Subcutaneous abdominal adipose tissue (tissue), 5 donors: ENCODE data around the gene ZBTB21.
A peak's percentile ranks its signal among the peaks of the same experiment; 100 is the strongest.

Experiments
- H3K27ac ChIP-seq: one replicate; pipeline ENCODE4 v1.7.0; 2013; ENCODE audit warnings: low read depth, mild to moderate bottlenecking, inconsistent platforms, low read length, moderate library complexity
- H3K27me3 ChIP-seq, 5 donors: one replicate each; pipeline ENCODE4 v1.7.0; 2013; ENCODE audit warnings: low read length in 5 of 5, inconsistent platforms in 1 of 5; ENCODE audit not compliant: control insufficient read depth in 5 of 5, insufficient read depth in 4 of 5
- H3K36me3 ChIP-seq, 5 donors: one replicate each; pipeline ENCODE4 v1.7.0; 2013; ENCODE audit warnings: low read length in 5 of 5; ENCODE audit not compliant: control insufficient read depth in 5 of 5, insufficient read depth in 5 of 5
- H3K4me1 ChIP-seq, 5 donors: one replicate each; pipeline ENCODE4 v1.7.0; 2013; ENCODE audit warnings: low read length in 5 of 5, mild to moderate bottlenecking in 3 of 5, moderate library complexity in 1 of 5; ENCODE audit not compliant: control insufficient read depth in 5 of 5, insufficient read depth in 5 of 5
- H3K4me3 ChIP-seq, 5 donors: one replicate each; pipeline ENCODE4 v1.7.0; 2013; ENCODE audit warnings: low read length in 5 of 5, low read depth in 1 of 5
- H3K9ac ChIP-seq, 5 donors: one replicate each; pipeline ENCODE4 v1.7.0; 2013; ENCODE audit warnings: low read length in 5 of 5, mild to moderate bottlenecking in 4 of 5, moderate library complexity in 3 of 5
- H3K9me3 ChIP-seq, 5 donors: one replicate each; pipeline ENCODE4 v1.7.0; 2013; ENCODE audit warnings: low read length in 5 of 5; ENCODE audit not compliant: control insufficient read depth in 5 of 5
- donor health status: healthy.
- donor health status: healthy.
- donor health status: healthy.
- donor health status: healthy.
- donor health status: healthy.

Gene ZBTB21

GRCh38 chr21:42022091-42022430 is 11.9 kb upstream of the ZBTB21 start:
- Histone ChIP-seq H3K36me3 (no peaks in the 10 kb centered on the region), H3K27ac (no peak overlapping the region), H3K9me3 (no peaks in the 10 kb centered on the region), H3K27me3 (peaks cover 0 to 23% (median 3%) of the 10 kb centered on the region in 5 donors), H3K4me1 (no peaks in the 10 kb centered on the region), H3K9ac (no peak overlapping the region), H3K4me3 (no peak overlapping the region)

DNA sequence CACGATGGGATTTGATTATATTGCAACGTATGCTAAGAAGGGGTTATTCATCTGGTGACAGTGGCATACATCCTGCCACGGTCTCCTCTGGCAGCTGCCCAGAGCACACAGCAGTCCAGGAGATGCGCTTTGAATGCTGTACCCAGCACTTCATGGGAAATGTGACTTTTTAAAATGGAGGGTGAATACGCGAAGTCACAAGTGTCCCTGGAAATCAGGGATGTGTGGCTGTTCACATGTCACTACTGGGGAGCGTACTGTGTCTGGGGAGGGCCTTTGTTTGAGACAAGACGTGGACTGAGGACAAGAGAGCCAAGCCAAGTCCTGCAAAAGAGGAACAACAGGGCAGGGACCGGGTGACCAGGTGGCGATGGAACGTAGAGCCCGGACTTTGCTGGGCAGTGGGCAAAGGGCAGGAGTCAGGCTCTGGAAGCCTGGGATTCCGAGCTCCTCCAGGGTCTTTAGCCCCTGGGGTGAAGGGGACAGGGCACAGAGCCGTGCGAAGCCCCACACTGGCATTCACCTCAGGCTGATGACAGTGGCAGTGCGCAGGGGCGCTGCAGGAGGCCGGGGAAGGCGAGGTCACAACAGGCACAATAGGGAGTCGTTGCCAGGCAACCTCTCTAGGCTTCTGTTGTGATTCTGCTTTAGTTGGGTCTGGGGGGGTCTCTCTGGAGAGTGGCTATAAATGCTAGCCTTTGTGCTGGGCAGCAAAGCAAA is 11.4 kb upstream of the ZBTB21 start:
- Histone ChIP-seq H3K4me3 (no peak overlapping the region), H3K27me3 (peaks cover 0 to 23% (median 3%) of the 10 kb centered on the region in 5 donors), H3K27ac (no peak overlapping the region), H3K36me3 (no peaks in the 10 kb centered on the region), H3K9ac (no peak overlapping the region), H3K4me1 (no peaks in the 10 kb centered on the region), H3K9me3 (no peaks in the 10 kb centered on the region)

- Histone ChIP-seq H3K9ac (no peak overlapping the region), H3K9me3 (peaks cover 0 to under 1% (median 0%) of the 10 kb centered on the region in 5 donors), H3K27me3 (peaks cover 0 to 17% (median 3%) of the 10 kb centered on the region in 5 donors), H3K27ac (no peak overlapping the region), H3K4me1 (no peaks in the 10 kb centered on the region), H3K4me3 (no peak overlapping the region), H3K36me3 (no peaks in the 10 kb centered on the region)
Measured at GRCh38 chr21:42019706-42020105, 9.5 kb upstream of the ZBTB21 start.

- H3K4me3 ChIP-seq = no peak overlapping the region
- H3K4me1 ChIP-seq = no peaks in the 10 kb centered on the region
- no peak overlapping the region for H3K27ac ChIP-seq
- H3K36me3 ChIP-seq = no peaks in the 10 kb centered on the region
- H3K9ac ChIP-seq = no peak overlapping the region
- peaks cover 0 to 17% (median 3%) of the 10 kb centered on the region in 5 donors for H3K27me3 ChIP-seq
- H3K9me3 ChIP-seq = peaks cover 0 to 3% (median 0%) of the 10 kb centered on the region in 5 donors
Measured at GRCh38 chr21:42019101-42019605, 9.0 kb upstream of the ZBTB21 start.

DNA sequence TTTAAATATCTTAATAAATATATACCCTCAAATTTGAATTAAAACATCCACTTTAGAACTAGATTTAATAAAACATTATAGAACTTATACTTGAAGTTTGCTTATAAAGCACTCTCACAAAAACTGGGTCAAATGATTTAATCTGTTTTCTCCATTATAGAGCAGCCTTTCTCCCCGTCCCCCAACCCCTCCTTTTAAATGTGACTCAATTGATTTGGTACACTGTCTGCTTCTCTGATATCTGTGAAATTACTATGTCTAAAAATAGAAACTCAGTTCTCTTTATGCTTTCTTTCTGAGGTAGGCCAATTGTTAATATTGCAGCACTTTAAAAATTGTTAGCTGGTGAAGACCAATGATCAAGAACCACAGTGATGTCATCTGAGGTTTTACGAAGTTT is 6.9 kb upstream of the ZBTB21 start:
- H3K9ac ChIP-seq = no peak overlapping the region
- no peak overlapping the region for H3K4me3 ChIP-seq
- H3K9me3 ChIP-seq = peaks cover 0 to 3% (median 0%) of the 10 kb centered on the region in 5 donors
- no peaks in the 10 kb centered on the region for H3K36me3 ChIP-seq
- no peak overlapping the region for H3K27ac ChIP-seq
- peaks cover 0 to 17% (median 3%) of the 10 kb centered on the region in 5 donors for H3K27me3 ChIP-seq
- peaks cover 0 to 11% (median 1%) of the 10 kb centered on the region in 5 donors for H3K4me1 ChIP-seq

- H3K4me1 ChIP-seq = peaks cover 0 to 16% (median 7%) of the 10 kb centered on the region in 5 donors
- H3K4me3 ChIP-seq = no peak overlapping the region
- H3K9me3 ChIP-seq = peaks cover 0 to 3% (median 0%) of the 10 kb centered on the region in 5 donors
- H3K9ac ChIP-seq = no peak overlapping the region
- H3K27ac ChIP-seq = no peak overlapping the region
- no peaks in the 10 kb centered on the region for H3K36me3 ChIP-seq
- H3K27me3 ChIP-seq = peaks cover 0 to 11% (median 3%) of the 10 kb centered on the region in 5 donors
Measured at GRCh38 chr21:42016364-42016985, 6.3 kb upstream of the ZBTB21 start.

DNA sequence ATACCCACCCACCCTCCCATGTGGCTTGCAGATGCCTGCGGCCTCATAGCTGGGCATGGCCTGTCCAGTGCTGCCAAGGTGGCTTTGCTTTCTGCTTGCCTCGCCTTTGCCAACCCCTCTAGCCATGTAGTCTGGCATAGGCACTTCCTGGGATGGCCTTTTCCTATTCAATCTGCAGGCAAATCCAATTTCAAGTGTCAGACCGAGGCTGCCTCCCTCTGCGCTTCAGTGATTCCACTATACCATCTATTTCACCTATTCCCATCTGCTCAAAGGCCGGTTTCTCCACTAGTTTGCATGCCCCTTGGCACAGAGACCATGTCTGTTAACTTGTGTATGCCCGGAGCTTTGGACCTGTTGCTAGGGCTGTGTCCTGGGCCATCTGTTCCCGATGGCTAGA is 3.8 kb upstream of the ZBTB21 start:
- no peak overlapping the region for H3K9ac ChIP-seq
- peaks cover 4 to 24% (median 7%) of the 10 kb centered on the region in 5 donors for H3K4me1 ChIP-seq
- H3K4me3 ChIP-seq = no peak overlapping the region
- no peaks in the 10 kb centered on the region for H3K36me3 ChIP-seq
- H3K9me3 ChIP-seq = peaks cover 0 to 3% (median 0%) of the 10 kb centered on the region in 5 donors
- H3K27ac ChIP-seq = no peak overlapping the region
- H3K27me3 ChIP-seq = peaks cover 0 to 2% (median 0%) of the 10 kb centered on the region in 5 donors

GRCh38 chr21:42013376-42013775 is 3.2 kb upstream of the ZBTB21 start:
- Histone ChIP-seq H3K9ac (no peak overlapping the region), H3K27ac (no peak overlapping the region), H3K4me1 (peaks cover 5 to 26% (median 8%) of the 10 kb centered on the region in 5 donors)

GRCh38 chr21:42012763-42013329 is 2.7 kb upstream of the ZBTB21 start:
- Histone ChIP-seq H3K27ac (no peak overlapping the region), H3K9me3 (peaks cover 0 to 3% (median 0%) of the 10 kb centered on the region in 5 donors), H3K36me3 (no peaks in the 10 kb centered on the region), H3K9ac (no peak overlapping the region), H3K4me3 (no peak overlapping the region), H3K4me1 (peaks cover 5 to 29% (median 8%) of the 10 kb centered on the region in 5 donors), H3K27me3 (peaks cover 0 to 3% (median 0%) of the 10 kb centered on the region in 5 donors)

More at GRCh38 chr21:42013376-42013775, 3.2 kb upstream of the ZBTB21 start:
- Histone ChIP-seq H3K27me3 (peaks cover 0 to 3% (median 0%) of the 10 kb centered on the region in 5 donors), H3K4me3 (no peak overlapping the region), H3K36me3 (no peaks in the 10 kb centered on the region), H3K9me3 (peaks cover 0 to 3% (median 0%) of the 10 kb centered on the region in 5 donors)

DNA sequence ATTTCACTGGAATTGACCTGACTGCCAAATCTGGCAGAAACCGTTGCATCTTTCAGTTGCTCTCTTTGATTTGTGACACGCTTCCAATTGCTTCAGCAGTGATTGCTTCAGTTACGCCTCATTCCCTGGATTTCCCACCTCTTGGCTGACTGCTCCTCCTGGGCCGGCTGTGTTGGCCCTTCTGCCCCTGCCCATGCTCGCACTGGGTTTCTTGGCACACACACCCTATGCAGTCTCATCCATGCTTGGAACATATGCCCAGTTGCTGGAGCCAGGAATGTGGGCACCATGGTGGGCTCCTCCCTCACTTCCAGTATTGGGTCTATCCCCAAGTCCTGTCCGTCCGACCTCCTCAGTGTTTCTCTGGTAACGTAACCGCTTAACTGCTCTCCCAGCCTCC is 2.2 kb upstream of the ZBTB21 start:
- Histone ChIP-seq H3K27ac (peak overlapping the region; percentile 18), H3K9me3 (peaks cover 0 to 3% (median 0%) of the 10 kb centered on the region in 5 donors), H3K27me3 (peaks cover 0 to 3% (median 0%) of the 10 kb centered on the region in 5 donors), H3K4me3 (peak overlapping the region in 1 of 5 donors; percentile 1), H3K4me1 (peaks cover 5 to 34% (median 13%) of the 10 kb centered on the region in 5 donors), H3K9ac (no peak overlapping the region), H3K36me3 (no peaks in the 10 kb centered on the region)
